NOMO-1 treated with DMSO at 0.1 percent for 48 hours (cell line): ENCODE data around the gene DSCAML1.
"Not testable (repeated sequence)": the region's sequence is repeated elsewhere in the genome, so short reads cannot be mapped to it uniquely, and the experiment has no call there.

Source experiments
- DNase-seq: peaks from one replicate; lab custom pipeline; 2025; ENCODE audit not compliant: unreplicated experiment; lab: John Stamatoyannopoulos, UW

The DSCAML1 gene

DNA sequence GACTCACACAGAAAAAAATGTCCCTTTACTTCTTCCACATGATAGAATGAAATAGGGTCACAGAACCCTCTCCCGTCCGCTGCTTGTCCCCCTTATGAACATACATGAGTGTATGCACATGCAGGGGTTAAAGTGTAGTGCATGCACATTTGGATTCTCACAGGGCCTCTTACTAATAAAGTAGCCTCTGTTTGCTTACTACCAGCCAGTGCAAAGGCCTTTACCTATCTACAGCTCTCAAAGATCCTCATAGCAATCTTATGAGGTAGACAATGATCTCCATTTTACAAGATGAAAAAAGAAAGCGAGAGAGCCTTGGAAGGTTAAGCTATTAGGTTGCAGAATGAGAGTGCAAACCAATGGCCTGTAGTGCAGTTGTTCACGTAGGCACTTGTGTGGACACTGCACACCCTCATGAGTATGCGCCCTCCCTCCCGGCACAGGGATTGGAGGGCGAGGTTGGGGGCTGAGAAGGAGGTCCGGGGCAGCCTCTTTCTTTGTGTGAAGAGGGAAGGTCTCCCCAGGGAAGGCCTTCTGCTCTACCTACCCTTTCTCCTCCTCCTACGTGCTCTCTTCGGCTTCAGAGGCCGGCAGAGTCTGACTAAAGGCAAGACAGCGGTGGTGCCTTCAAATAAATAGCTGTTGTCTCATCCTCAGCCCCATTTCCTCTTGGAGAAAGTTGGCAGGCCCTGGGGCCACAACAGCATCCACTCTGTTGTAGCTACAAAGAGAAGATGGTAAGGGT is 378.1 kb downstream of the DSCAML1 start:
- no peak for DNase-seq

DNA sequence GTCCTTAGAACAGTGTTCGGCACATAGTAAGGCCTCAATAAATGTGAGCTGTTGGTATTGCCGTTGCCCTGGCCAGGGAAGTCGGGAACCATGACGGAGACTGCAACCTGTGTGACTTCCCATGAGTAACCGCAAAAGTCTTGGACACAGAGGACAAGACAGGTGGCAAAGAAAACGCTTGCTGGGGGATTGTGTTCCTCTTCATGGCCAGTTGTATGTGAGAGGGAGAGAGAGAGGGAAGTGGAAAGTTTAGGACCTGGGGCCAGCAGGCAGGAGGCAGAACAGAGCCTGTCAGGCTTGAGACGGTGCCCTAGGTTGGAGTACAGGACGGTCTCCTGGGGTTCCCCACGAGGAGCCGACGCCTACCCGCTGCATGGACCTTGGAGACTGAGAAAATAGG is 379.2 kb downstream of the DSCAML1 start:
- no peak for DNase-seq

DNA sequence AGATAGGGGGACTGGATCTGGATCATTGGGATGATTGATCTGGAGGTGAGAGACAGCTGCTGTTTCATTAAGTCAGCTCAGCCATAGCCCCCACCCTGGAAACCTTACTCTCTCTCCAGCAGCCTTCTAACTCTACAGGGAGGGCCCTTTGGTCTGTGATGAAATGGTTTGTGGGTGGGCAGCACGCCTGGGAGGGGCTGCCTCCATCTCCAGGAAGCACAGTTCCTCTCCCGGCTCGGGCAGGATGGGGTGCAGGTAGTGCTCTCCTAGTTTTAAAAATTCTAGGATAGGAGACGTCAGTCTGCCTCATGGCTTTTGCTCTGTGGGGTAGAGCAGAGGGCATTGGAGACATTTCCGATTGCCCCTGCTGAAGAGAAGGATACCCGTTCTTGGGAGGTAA is 379.7 kb downstream of the DSCAML1 start:
- DNase-seq = no peak

DNA sequence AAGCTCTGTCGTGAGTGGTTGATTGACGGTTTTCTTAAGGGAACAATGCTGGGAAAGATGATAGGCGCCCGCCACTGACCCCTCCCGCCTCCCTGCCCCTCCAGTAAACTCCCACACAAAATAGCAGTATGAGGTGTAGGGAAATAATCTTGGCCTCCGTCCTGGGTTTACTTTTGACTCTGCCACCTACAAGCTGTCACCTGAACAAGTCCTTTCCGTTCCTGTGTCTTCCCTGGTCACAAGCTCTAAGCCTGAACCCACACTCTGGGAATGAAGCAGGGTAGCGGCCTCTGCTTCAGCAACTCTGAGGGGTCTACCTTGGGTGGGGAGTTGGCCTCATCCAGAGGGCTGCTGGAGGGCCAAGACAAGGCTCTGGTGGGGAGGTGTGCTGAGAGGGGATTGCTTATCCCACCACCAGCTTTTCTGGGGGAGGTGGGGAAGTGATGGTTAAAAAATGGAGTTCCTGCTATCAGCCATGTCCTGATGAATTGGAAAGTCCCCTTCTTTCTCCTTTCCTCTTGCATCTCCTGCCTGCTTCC is 381.6 kb downstream of the DSCAML1 start:
- no peak for DNase-seq

DNA sequence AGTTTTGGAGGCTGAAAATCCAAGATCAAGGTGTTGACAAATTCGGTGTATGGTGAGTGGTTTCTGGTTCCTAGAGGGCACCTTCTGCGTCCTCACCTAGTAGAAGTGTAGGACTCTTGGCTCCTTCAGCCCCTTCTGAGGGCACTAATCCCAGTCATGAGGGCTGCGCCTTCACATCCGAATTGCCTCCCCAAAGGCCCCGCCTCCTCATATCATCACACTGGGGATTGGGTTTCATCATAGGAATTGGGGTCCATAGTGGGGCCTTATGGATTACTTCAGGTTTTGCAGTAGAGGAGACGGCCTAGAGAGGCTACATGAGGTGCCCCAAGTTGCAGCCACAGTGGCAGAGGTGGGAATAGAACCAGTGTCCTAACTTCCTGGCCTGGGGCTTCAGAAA is 382.3 kb downstream of the DSCAML1 start:
- DNase-seq = no peak

DNA sequence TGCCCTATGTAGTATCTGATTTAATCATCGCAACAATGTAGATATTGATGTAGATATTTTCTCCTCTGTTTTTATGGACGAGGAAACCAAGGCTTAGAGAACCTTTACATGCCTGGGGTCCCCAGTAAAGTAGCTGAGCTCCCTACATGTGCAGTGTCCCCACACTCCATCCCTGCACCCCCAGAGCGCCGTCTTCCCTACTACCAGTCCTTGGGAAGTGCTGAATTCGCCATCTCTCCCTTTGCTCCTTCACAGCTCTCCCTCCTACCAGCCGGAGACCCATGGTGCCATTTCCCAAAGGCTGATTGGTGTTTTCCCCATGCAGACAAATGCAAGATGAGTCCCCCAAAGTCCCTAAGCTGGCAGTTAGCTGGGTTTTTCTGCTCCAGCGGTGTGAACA is 383.4 kb downstream of the DSCAML1 start:
- DNase-seq = no peak

DNA sequence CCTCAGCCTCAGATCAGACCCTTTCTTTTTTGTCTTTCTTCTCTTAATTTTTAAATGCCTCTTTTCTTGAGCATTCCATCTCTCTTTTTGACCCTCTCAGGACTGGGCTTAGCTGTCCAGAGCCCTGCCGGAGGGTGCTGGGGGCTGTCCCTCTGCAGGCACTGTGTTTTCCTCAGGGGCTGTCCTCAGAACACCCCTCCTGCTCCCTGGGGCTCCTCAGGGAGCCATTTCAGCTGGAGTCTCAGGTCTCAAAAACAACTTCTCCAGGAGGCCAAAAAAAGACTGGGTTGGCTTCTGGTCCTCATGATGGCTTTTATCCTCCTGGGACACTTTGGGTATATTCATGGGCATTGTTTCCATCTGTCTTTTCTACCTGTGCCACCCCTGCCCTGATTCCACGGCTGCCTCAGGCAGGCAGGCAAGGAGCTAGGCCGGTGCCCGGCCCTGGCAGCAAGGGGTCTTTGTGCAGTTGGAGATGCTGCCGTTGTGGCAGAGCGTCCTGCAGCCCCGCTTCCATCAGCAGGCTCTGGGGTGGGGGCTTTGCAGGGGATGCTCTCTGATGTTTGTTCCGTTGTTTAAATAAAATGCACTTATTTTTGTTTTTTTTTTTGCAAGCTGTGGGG is 384.3 kb downstream of the DSCAML1 start:
- no peak for DNase-seq

DNA sequence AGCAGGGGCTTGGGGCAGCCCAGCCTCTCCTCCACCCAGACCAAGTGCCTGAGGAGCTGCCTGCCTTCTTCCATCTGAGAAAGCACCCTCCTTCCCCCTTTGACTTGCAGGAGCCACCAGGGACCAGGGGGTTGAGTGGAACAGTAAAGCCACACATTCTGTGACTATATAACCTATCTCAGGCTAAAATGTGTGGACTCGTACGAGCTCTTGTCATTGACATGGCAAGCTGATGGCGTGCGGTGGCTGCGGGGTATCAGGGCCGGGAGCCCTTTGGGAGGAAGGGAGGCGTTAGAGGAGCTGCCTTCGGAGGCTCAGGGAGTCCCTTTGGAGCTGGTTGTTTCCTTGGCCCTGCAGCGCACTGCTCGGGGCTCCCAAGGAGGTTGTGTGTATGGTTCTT is 384.8 kb downstream of the DSCAML1 start:
- DNase-seq = no peak

DNA sequence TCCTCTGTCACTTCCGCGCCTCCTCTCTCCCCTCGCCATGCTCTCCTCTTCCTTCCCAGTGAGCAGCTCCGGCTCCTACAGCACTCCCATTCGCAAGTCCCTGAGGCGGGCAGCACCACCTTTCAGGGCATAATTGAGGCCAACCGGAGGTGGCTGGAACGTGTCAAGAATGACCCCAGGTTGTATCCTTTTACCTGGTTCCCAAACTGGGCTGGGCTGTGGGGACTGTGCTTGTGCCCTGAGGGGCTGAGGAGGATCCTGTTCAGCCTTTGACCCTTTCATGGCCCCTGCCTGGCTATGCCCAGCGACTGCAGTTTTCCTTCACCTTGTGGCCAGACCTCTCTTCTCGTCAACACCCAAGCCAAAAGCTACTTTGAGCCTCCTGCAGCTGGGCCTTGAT is 385.3 kb downstream of the DSCAML1 start:
- no peak for DNase-seq

DNA sequence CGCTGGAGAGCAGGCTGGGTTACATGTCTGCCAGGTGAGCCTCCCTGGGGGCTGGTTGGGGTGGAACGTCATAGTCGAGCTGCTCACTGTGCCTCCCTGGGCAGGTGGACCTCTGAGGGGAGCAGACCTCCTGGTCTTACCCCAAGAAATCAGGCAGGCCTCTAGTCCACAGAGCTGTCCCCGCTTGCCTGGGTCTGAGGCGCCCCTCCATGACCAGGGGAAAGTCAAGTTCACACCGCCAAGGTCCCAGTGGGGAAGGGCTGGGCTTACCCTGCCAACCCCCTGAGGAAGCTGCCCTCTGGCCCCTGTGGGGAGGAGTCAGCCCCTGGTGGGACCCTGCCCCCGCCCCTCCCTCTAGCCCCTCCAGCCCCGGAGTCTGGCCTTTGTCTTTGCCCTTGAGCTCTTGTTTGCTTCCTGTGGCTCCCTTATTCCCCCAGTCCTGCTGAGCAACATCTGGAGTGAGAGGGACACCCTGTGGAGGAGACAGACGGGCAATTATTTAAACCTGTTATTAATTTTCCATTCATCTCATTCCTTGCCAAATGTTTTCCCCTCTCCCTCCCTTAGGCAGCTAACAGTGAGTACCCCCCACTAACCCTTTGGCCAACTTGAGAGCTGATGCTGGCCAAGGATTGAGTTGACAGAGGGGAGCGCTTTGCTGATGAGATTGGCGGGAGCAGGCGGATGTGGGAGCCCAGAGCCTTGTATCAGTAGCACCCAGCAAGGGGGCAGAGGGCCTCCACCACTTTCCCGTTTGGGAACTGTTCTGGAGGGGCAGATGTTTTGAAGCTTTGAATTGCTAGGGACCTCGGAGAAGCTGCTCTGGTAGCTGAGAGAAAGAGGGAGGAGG is 385.9 kb downstream of the DSCAML1 start:
- no peak for DNase-seq

DNA sequence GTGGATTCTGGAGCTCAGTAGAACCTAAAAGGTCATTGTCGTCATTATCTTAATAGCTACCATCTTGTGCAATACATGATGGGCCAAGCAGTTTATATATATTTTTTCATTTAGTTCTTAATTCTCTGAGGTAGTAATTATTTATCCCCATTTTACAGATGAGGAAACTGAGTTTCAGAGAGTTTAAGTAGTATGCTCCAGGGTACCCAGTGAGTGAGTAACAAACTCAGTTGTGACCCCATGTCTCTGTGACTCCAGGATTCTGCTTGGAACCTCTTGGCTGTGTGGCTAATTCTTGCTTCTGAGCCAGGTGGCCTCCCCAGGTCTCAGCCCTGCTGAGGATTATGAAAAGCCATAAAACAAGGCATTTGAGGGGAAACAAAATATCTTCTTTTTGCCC is 386.8 kb downstream of the DSCAML1 start:
- no peak for DNase-seq

DNA sequence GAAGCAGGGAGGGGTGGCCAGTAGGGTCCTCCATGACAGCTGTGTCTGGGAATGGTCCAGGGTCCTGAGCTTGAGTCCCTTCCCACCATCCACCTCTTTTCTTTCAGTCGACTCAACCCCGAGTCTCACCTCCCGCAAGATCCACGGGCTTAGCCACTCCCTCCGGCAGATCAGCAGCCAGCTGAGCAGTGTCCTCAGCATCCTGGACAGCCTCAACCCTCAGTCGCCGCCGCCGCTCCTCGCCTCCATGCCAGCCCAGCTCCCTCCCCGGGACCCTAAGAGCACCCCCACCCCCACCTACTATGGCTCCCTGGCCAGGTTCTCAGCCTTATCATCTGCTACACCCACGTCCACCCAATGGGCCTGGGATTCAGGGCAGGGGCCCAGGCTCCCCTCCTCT is 387.5 kb downstream of the DSCAML1 start:
- DNase-seq = no peak

DNA sequence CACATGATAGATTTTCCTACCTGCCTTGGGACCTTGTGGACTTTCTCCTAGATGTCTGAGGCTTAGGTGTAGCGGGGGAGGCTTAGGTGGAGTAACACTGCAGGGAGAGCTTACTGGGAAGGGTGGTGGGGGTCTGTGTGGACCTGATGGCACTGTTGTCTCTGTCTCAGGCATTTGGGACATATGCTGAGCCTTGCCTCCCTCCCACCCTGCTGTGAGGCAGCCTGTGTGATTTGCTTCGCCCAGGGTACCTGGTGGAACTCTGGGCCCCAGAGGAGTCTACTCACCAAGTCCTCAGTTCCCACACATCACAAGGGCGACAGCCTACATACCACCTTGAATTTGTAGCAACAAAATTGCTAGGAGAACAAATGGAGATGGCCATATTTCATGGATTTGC is 388.7 kb downstream of the DSCAML1 start:
- no peak for DNase-seq

DNA sequence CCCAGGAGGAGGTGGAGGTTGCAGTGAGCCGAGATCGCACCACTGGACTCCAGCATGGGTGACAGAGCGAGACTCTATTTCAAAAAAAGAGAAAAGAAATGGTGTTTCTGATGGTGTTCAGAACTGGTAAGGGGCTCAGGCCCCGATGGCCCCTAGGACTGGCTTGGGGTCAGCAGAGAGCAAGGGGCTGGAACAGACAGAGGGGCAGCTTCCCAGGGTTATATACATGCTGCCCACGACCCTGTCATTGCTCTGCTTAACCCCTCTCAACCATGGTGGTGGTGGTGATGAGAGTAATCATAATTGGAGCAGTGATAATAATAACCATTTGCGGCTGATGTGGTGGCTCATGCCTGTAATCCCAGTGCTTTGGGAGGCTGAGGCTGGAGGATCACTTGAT is 390.0 kb downstream of the DSCAML1 start:
- no peak for DNase-seq

DNA sequence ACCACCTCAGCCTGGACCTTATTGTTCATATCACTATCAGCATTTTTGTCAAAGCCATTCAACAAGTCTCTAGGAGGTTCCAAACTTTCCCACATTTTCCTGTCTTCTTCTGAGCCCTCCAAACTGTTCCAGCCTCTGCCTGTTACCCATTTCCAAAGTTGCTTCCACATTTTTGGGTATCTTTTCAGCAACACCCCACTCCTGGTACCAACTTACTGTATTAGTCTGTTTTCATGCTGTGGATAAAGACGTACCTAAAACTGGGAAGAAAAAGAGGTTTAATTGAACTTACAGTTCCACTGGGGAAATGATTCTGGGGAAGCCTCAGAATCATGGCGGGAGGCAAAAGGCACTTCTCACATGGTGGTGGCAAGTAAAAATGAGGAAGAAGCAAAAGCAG is 391.1 kb downstream of the DSCAML1 start:
- not testable (repeated sequence) for DNase-seq

DNA sequence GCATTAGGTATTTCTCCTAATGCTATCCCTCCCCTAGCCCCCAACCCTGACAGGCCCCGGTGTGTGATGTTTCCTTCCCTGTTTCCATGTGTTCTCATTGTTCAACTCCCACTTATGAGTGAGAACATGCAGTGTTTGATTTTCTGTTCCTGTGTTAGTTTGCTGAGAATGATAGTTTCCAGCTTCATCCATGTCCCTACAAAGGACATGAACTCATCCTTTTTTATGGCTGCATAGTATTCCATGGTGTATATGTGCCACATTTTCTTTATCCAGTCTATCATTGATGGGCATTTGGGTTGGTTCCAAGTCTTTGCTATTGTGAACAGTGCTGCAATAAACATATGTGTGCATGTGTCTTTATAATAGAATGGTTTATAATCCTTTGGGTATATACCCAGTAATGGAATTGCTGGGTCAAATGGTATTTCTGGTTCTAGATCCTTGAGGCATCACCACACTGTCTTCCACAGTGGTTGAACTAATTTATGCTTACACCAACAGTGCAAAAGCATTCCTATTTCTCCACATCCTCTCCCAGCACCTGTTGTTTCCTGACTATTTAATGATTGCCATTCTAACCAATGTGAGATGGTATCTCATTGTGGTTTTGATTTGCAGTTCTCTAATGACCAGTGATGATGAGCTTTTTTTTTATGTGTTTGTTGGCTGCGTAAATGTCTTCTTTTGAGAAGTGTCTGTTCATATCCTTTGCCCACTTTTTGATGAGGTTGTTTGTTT is 397.7 kb downstream of the DSCAML1 start:
- not testable (repeated sequence) for DNase-seq

DNA sequence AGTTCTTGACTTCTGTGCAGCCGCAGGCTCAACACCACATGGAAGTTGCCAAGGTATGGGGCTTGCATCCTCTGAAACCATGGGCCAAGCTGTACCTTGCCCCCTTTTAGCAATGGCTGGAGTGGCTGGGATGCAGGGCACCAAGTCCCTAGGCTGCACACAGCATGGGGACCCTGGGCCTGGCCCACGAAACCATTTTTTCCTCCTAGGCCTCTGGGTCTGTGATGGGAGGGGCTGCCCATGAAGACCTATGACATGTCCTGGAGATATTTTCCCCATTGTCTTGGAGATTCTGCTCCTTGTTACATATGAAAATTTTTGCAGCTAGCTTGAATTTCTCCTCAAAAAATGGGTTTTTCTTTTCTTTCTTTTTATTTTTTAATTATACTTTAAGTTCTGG is 398.4 kb downstream of the DSCAML1 start:
- DNase-seq = not testable (repeated sequence)

DNA sequence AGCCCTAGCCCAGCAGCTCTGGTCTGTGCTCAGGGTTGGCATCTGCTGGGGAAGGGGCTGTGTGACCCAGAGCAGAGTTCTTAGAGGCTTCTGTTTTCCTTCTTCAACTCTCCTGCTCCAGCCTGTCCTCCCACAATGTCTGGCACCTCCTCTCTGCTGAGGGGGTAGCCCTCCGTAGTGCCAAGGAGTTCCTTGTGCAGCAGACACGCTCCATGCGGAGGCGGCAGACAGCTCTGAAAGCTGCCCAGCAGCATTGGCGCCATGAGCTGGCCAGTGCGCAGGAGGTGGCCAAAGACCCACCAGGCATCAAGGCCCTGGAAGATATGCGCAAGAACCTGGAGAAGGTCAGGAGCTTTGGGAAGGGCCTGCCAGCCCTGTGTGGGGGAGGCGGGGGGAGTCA is 400.0 kb downstream of the DSCAML1 start:
- no peak for DNase-seq

DNA sequence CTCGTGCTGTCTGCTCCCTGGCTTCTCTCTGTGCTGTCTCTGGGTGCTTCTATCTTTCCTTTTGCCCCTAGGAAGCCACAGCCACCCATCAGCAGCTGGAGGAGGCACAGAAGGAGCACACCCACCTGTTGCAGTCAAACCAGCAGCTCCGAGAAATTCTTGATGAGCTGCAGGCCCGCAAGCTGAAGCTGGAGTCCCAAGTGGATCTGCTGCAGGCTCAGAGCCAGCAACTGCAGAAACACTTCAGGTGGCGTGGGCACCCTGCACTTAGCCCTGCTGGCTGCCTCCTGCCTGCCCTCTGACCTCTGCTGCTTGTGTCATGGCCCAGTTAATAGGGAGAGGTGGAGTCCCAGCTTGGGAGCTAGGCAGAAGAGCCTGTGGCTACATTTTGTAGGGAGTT is 401.5 kb downstream of the DSCAML1 start:
- no peak for DNase-seq

DNA sequence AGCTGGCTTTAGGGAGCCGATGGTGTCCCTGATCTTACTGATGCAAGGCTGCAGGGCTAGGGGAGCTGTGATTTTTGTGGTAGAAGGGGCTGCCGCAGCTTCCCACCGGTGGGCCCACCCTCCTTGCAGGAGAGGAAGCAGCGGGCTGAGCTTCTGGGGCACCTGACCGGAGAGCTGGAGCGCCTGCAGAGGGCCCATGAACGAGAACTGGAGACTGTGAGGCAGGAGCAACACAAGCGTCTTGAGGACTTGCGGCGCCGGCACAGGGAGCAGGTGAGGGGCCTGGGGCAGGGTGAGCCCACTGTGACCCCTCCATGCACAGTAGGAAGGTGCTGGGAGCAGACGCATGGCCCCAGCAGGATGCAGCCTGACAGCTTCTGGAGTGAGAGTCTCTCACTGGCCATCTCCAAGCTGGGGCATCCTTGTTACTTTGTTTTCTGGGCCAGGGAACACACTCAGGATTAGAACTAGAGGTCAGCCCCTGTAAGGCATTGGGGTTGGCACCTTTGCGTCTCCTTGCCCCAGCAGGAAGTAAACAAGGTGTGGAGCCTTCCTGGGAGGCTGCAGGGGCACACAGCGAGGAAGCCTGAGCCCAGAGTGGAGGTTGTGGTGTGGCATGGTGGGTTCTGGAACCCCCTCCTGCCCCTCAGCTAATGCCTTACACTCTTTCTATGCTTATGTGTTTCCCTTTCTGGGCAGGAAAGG is 402.6 kb downstream of the DSCAML1 start:
- no peak for DNase-seq
